LNCaP clone FGC (cell line): ENCODE measurements around the gene VPS51.
A peak's percentile ranks its signal among the peaks of the same experiment; 100 is the strongest.

Source experiments
- DNase-seq: peaks from one replicate; pipeline ENCODE4 v3.0.0-alpha.2; 2011; ENCODE audit warnings: low read depth
- H3K4me3 ChIP-seq: 2 replicates; pipeline ENCODE4 v1.5.1; 2011; ENCODE audit warnings: mild to moderate bottlenecking, low read depth, low read length, control low read depth
- CTCF ChIP-seq: IDR thresholded peaks from 2 replicates; pipeline ENCODE4 v1.5.1; 2012; ENCODE audit warnings: mild to moderate bottlenecking; ENCODE audit not compliant: control insufficient read depth, insufficient read depth; ENCODE audit errors: extremely low read depth

The VPS51 gene

GRCh38 chr11:65090628-65091027, 5.4 kb upstream of the VPS51 start:
- no peak for DNase-seq
- no peak overlapping the region for H3K4me3 ChIP-seq
- TF ChIP-seq CTCF: no peak

GRCh38 chr11:65095427-65095826, 587 bp upstream of the VPS51 start:
- TF ChIP-seq CTCF: no peak
- H3K4me3 ChIP-seq: peak overlapping the region; percentile 75
- DNase-seq: no peak

- H3K4me3 ChIP-seq: peak overlapping the region; percentile 75
- TF ChIP-seq CTCF: no peak
- DNase-seq: no peak
Measured at GRCh38 chr11:65096926-65097325, 912 bp downstream of the VPS51 start.

- TF ChIP-seq CTCF: 0 out of 2 replicates have a peak, but pooled peaks have one; percentile 9
- DNase-seq: peak; percentile 75
- H3K4me3 ChIP-seq: no peak overlapping the region
Measured at GRCh38 chr11:65100674-65101350, 4.8 kb downstream of the VPS51 start.

- DNase-seq: peak; percentile 92
- peak overlapping the region; percentile 12 for H3K4me3 ChIP-seq
- no peak for TF ChIP-seq CTCF
Measured at GRCh38 chr11:65102142-65103095, 6.4 kb downstream of the VPS51 start.

- no peak for DNase-seq
- TF ChIP-seq CTCF: no peak
Measured at GRCh38 chr11:65103476-65103875, 7.5 kb downstream of the VPS51 start.

More at GRCh38 chr11:65103476-65103875, 7.5 kb downstream of the VPS51 start:
- no peak overlapping the region for H3K4me3 ChIP-seq
